ENCODE results near the gene AFF1. TPM values are rescaled to one million over a fixed set of nuclear protein-coding genes. Genes with fewer than 3 reads are reported as not detected.
A peak's percentile ranks its signal among the peaks of the same experiment; 100 is the strongest.

AFF1 gene
- total RNA-seq, 6 experiments from 2014 or later = 23.8 to 39.6 (median 34.9) TPM

DNA sequence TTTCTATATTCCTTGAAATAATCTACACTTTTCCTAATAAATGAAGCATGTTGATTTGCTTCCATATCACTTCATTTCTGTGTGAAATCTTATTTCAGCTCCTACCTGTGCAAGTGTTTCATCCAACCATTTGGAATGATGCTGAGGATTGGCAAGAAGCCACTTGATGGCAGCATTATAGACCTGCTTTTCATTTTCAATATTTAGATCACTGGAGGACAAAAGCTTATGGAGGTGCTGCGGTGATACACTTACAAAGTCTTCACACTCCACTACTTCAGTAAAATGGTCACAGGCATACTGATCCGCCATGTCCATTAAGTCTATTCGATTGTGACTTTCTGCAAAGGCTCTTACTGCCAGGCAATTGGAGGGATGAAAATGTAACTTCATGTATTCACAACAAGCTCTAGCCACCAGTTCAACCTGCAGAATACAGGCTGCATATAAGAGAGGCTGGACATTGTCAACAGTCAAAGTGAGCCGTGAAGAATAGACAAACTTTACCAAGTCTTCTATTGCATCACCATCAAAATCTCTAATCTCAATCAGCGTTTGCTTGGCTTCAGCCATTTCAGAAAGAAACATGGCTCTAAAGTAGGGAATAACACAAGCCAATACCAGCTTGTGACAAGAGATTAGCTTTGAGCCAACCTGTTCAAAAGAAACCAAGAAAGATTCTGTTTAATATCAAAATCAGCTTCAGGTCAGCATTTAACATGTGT is 250.5 kb downstream of the AFF1 start:
- no peak overlapping the region for H3K27ac ChIP-seq
- no peak for DNase-seq
- H3K4me1 ChIP-seq = no peaks in the 10 kb centered on the region
- no peaks in the 10 kb centered on the region for H3K9me3 ChIP-seq
- WGBS (ENCODE audit: insufficient coverage, low coverage, low lambda C conversion rate, missing lambda C conversion rate) = 73% methylated on average over 5 of the region's 5 CpGs
- TF ChIP-seq POLR2A (IDR thresholded peaks at IDR 0.05) = no peak
- TF ChIP-seq, protein P1, sequence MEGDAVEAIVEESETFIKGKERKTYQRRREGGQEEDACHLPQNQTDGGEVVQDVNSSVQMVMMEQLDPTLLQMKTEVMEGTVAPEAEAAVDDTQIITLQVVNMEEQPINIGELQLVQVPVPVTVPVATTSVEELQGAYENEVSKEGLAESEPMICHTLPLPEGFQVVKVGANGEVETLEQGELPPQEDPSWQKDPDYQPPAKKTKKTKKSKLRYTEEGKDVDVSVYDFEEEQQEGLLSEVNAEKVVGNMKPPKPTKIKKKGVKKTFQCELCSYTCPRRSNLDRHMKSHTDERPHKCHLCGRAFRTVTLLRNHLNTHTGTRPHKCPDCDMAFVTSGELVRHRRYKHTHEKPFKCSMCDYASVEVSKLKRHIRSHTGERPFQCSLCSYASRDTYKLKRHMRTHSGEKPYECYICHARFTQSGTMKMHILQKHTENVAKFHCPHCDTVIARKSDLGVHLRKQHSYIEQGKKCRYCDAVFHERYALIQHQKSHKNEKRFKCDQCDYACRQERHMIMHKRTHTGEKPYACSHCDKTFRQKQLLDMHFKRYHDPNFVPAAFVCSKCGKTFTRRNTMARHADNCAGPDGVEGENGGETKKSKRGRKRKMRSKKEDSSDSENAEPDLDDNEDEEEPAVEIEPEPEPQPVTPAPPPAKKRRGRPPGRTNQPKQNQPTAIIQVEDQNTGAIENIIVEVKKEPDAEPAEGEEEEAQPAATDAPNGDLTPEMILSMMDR (IDR thresholded peaks at IDR 0.05) = no peak
- intact Hi-C loops (cut with DNase I) = no loop called here
- no peaks in the 10 kb centered on the region for H3K27me3 ChIP-seq
- no peaks in the 10 kb centered on the region for H3K36me3 ChIP-seq
- no peak for ATAC-seq
- H3K4me3 ChIP-seq = no peak overlapping the region

DNA sequence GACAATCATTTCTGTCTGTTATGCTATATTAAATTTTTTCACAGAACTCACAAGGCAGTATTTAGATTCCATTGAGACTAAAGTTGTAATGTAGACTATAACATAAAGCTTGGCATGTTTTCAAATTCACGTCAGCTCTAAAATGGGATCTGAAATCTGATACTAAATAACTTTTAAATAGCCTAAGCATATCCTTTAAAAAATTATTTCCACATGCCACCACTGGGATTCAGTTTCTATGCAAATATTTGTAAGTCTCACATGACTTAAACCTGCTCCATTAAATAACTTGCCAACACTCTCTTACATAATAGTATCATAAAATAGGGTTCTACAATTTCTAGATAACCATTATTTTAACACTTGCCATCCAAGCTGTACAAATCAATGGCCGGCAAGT is 253.2 kb downstream of the AFF1 start:
- Histone ChIP-seq H3K36me3 (no peaks in the 10 kb centered on the region), H3K4me1 (no peaks in the 10 kb centered on the region), H3K27me3 (no peaks in the 10 kb centered on the region), H3K9me3 (no peaks in the 10 kb centered on the region), H3K27ac (peak overlapping the region in 1 of 3 donors; percentile 55), H3K4me3 (no peak overlapping the region)
- DNase-seq (no peak), ATAC-seq (peak; percentile 38 to 65 (median 46))
- TF ChIP-seq POLR2A (IDR thresholded peaks at IDR 0.05) = no peak
- TF ChIP-seq, protein P1 (IDR thresholded peaks at IDR 0.05) = no peak
- 33% methylated on average over 2 of the region's 2 CpGs for WGBS (ENCODE audit: insufficient coverage, low coverage, low lambda C conversion rate, missing lambda C conversion rate)
- intact Hi-C loops (cut with DNase I) = no loop called here

GRCh38 chr4:87188932-87189331 is 254.1 kb downstream of the AFF1 start:
- 22% methylated on average over 7 of the region's 7 CpGs for WGBS (ENCODE audit: insufficient coverage, low coverage, low lambda C conversion rate, missing lambda C conversion rate)
- peak; percentile 98 to 99 (median 99) for ATAC-seq
- Histone ChIP-seq H3K4me3 (peak overlapping the region in 2 of 3 donors; percentile 9 to 36), H3K9me3 (no peaks in the 10 kb centered on the region), H3K36me3 (no peaks in the 10 kb centered on the region), H3K4me1 (no peaks in the 10 kb centered on the region), H3K27ac (peak overlapping the region; percentile 25 to 61 (median 34)), H3K27me3 (no peaks in the 10 kb centered on the region)
- DNase-seq = peak in 1 of 3 donors; percentile 60
- TF ChIP-seq, protein P1 (IDR thresholded peaks at IDR 0.05) = no peak
- TF ChIP-seq POLR2A (IDR thresholded peaks at IDR 0.05) = peak; percentile 68
- intact Hi-C loops (cut with DNase I) = no loop called here

Other genes with a start within 250 kb of the AFF1 start
- under 1 TPM in 3 of 6 experiments, not detected in 3; 0.17 to 0.26 (median 0.19) TPM for gene SLC10A6, start 85.6 kb upstream of the AFF1 start, total RNA-seq
- gene C4orf36, start 42.6 kb upstream of the AFF1 start, total RNA-seq = under 1 TPM in 1 of 6 experiments, not detected in 5; 0.66 TPM